Left ventricle myocardium inferior (tissue), 1 donor: ENCODE data around the gene NR2C2AP. TPM values are rescaled to one million over a fixed set of nuclear protein-coding genes. Genes with fewer than 3 reads are reported as not detected.

Source experiments
- DNase-seq: peaks from one replicate; pipeline ENCODE4 v3.0.0-alpha.2; 2020
- H3K27ac ChIP-seq: fragments of 200-600 bp; replicated peaks from 2 replicates; pipeline ENCODE4 v1.8.0; 2021
- H3K27me3 ChIP-seq: fragments of 200-600 bp; 2 replicates; pipeline ENCODE4 v1.8.0; 2021; ENCODE audit warnings: low read depth
- H3K36me3 ChIP-seq: fragments of 200-600 bp; 2 replicates; pipeline ENCODE4 v1.8.0; 2021
- H3K4me1 ChIP-seq: fragments of 200-600 bp; 2 replicates; pipeline ENCODE4 v1.8.0; 2021
- H3K4me3 ChIP-seq: fragments of 200-600 bp; 2 replicates; pipeline ENCODE4 v1.8.0; 2021; ENCODE audit warnings: mild to moderate bottlenecking, moderate library complexity
- H3K9me3 ChIP-seq: fragments of 200-600 bp; replicated peaks from 2 replicates; pipeline ENCODE4 v1.8.0; 2021
- intact Hi-C: fragments of 100-400 bp; cut with micrococcal nuclease; formaldehyde crosslinking; loops from one replicate; pipeline ENCODE4 v1.11.0; 2022
- total RNA-seq: library from RNA; stranded (reverse); fragmentation: NEBNext Ultra II Directional; extraction: Animal tissue kit (Norgen Biotek cat#: 25700); gene quantifications from one replicate; pipeline ENCODE4 v1.2.1, GENCODE V29; 2021
- TF ChIP-seq, protein P1 (sequence below): fragments of 200-600 bp; IDR thresholded peaks from 2 replicates; pipeline ENCODE4 v1.8.0; 2021; ENCODE audit warnings: antibody characterized with exemption, mild to moderate bottlenecking, borderline replicate concordance
- donor health status: DM: no; HTN: yes; CAD: no; lungs with severe emphysema.

NR2C2AP gene
- total RNA-seq, 1 donor from 2014 or later, result 6.3 TPM

DNA sequence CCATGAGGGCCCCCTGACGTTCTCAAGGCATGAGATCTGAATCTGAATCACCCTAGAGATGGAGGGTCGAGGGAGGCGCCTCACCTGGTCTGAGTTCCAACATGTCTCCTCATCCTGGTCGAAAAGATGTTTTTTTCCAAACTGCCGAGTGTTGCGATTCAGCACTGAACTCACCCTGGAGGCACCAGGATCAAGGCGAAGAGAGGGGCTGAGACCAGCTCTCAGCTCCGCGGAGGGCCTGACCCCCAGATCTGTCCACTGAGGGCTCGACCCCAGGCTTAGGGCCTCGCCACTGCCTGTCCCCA is 555 bp downstream of the NR2C2AP start:
- Histone ChIP-seq H3K4me1 (peaks cover 19% of the 10 kb centered on the region), H3K27me3 (peaks cover 12% of the 10 kb centered on the region), H3K9me3 (no peaks in the 10 kb centered on the region), H3K4me3 (peak overlapping the region; percentile 74), H3K36me3 (peaks cover 35% of the 10 kb centered on the region), H3K27ac (peak overlapping the region; percentile 75)
- TF ChIP-seq, protein P1, sequence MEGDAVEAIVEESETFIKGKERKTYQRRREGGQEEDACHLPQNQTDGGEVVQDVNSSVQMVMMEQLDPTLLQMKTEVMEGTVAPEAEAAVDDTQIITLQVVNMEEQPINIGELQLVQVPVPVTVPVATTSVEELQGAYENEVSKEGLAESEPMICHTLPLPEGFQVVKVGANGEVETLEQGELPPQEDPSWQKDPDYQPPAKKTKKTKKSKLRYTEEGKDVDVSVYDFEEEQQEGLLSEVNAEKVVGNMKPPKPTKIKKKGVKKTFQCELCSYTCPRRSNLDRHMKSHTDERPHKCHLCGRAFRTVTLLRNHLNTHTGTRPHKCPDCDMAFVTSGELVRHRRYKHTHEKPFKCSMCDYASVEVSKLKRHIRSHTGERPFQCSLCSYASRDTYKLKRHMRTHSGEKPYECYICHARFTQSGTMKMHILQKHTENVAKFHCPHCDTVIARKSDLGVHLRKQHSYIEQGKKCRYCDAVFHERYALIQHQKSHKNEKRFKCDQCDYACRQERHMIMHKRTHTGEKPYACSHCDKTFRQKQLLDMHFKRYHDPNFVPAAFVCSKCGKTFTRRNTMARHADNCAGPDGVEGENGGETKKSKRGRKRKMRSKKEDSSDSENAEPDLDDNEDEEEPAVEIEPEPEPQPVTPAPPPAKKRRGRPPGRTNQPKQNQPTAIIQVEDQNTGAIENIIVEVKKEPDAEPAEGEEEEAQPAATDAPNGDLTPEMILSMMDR, result no peak
- intact Hi-C loops, result no loop called here
- DNase-seq, result no peak

DNA sequence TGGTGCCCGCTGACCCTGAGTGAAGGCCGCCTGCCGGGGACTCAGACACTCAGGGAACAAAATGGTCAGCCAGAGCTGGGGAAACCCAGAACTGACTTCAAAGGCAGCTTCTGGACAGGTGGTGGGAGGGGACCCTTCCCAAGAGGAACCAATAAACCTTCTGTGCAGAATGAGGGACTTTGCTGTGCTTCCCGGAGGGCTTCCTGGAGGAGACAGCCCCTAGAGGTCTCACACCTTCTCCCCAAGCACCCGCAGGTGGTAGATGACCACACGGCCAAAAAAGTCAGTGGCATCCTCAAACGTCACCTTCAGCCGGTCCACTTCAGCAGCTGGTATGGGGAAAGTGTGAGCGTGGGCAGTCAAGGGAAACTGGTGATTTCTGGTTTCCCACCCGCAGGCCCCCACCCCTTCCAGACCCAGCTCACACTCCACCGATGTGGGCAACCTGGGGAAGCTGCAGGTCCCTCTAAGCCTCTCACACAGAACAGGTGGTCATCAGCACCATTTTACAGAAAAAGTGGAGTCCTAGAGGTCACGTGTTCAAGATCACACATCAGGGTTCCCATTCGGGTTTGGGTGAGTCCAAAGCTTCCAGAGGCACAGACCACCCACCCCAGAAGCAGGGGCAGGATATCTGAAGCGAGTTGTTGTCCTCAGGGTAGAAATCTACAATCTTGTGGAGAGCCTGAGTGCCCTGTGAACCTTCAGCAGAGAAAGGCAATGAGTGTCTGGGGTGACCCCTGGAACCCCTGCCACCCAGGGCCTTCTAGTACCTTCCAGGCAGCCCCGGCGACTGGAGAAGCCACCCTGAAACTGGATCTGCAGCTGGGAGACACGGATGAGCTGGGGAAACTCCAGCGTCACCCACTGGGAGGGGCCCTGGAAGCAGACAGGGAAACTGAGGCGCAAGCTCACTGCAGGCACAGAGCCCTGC is 1.2 kb downstream of the NR2C2AP start:
- DNase-seq, result no peak
- peaks cover 19% of the 10 kb centered on the region for H3K4me1 ChIP-seq
- H3K4me3 ChIP-seq, result peak overlapping the region; percentile 74
- intact Hi-C loops, result no loop called here
- TF ChIP-seq, protein P1, result no peak
- H3K27ac ChIP-seq, result peak overlapping the region; percentile 75
- H3K9me3 ChIP-seq, result no peaks in the 10 kb centered on the region
- H3K27me3 ChIP-seq, result peaks cover 10% of the 10 kb centered on the region
- H3K36me3 ChIP-seq, result peaks cover 41% of the 10 kb centered on the region

DNA sequence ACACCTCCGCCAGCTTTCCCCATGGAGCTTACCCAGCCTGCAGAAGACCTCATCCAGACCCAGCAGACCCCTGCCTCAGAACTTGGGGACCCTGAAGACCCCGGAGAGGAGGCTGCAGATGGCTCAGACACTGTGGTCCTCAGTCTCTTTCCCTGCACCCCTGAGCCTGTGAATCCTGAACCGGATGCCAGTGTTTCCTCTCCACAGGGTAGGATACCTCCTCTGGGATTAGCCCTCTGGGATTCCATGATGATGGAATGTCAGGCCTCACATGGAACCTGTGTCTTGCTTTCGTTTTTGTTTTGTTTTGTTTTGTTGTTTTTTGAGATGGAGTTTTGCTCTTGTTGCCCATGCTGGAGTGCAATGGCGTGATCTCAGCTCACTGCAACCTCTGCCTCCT is 9.3 kb downstream of the NR2C2AP start:
- TF ChIP-seq, protein P1, result no peak
- peak overlapping the region; percentile 86 for H3K4me3 ChIP-seq
- DNase-seq, result no peak
- H3K27me3 ChIP-seq, result no peaks in the 10 kb centered on the region
- H3K4me1 ChIP-seq, result peaks cover 56% of the 10 kb centered on the region
- H3K27ac ChIP-seq, result peak overlapping the region; percentile 100
- H3K36me3 ChIP-seq, result peaks cover 29% of the 10 kb centered on the region
- intact Hi-C loops, result no loop called here
- H3K9me3 ChIP-seq, result no peaks in the 10 kb centered on the region

DNA sequence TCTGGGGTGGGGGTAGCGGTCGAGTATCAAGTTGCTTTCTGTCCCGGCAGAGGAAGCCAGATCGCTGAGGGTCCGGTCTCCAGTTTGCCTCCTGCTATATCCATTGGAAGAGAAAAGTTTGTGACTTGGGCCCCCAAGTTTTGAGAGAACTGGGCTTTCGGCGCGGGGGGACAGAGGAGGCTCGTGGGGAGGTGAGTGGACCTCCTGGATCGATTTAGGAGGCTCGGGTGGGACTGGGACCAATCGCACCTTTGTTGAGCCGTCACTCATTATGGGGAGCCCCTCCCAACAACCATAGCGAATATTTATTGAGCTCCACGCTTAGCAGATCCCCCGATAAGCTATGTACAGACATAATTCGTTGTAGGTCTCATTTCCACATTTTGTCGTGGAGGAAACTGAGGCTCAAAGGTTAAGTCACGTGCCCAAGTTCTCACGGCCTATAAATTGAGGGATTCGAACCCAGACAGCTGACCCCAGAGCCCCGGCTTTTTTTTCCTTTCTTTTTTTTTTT is 10.2 kb downstream of the NR2C2AP start:
- TF ChIP-seq, protein P1, result no peak

DNA sequence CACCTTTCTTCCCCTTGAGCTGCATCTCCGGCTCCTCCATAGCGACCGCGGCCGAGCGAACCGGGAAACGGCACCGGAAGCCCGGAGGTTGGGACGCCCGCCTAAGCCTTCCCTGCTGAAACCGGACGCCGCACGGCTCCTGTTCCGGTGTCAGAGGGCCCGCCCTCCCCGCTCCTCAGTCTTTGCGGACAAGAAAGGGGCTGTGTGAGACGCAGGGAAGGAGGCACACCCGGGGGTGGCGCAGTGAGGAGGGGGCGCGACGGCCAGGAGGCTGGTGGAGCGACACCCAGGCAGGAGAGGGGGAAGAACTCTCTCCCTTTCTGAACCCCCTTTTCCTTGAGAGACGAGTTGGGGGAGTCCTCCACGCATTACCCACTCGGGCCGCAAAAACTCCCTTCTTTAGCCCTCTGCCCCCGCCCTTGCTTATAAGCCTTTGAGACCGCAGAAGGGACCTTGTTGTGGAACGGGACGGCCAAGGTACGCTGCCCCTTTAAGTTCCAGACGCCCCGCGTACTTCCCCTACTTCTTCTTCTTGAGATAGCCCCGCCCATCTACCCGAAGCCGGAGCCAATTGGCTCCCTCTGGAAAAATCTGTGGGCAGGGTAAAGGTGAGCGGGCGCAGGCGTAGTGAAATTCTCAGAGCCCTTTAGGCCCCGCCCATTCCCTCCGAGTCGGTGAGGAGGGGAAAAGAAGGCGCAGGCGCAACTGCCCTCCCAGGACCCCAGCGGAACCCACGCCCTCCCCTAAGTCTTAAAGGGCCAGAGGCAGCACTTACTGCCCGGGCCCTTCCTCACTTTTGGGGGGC is 10.9 kb downstream of the NR2C2AP start, which contains the start of the genes BORCS8 and RFXANK:
Gene BORCS8, minus strand, starts transcription at position 75 of the 805 bp plus-strand sequence. Its CDS starts 35 bp downstream, at position 40.
Gene RFXANK, plus strand, starts transcription at position 181 of the 805 bp plus-strand sequence. CDS start 1,689 bp downstream, outside the sequence.
- H3K4me3 ChIP-seq, result peak within 1 kb of the TSS; percentile 86
- DNase-seq, result peak; percentile 99
- H3K27ac ChIP-seq, result peak within 1 kb of the TSS; percentile 100
- H3K4me1 ChIP-seq, result peaks cover 61% of the 10 kb centered on the region
- TF ChIP-seq, protein P1, result no peak
- H3K27me3 ChIP-seq, result no peaks in the 10 kb centered on the region
- H3K9me3 ChIP-seq, result no peaks in the 10 kb centered on the region
- H3K36me3 ChIP-seq, result peaks cover 13% of the 10 kb centered on the region
- intact Hi-C loops, result no loop called here

More for the DNA sequence above, 10.2 kb downstream of the NR2C2AP start:
- H3K4me1 ChIP-seq, result peaks cover 61% of the 10 kb centered on the region
- peak overlapping the region; percentile 100 for H3K27ac ChIP-seq
- H3K9me3 ChIP-seq, result no peaks in the 10 kb centered on the region
- peak overlapping the region; percentile 86 for H3K4me3 ChIP-seq
- peaks cover 19% of the 10 kb centered on the region for H3K36me3 ChIP-seq
- intact Hi-C loops, result no loop called here
- DNase-seq, result no peak
- no peaks in the 10 kb centered on the region for H3K27me3 ChIP-seq
